ENCODE data around the gene AGRP. TPM values are rescaled to one million over a fixed set of nuclear protein-coding genes. Genes with fewer than 3 reads are reported as not detected.

AGRP gene
- total RNA-seq, 2 donors from 2014 or later = 1.5 TPM; not detected in 1

DNA sequence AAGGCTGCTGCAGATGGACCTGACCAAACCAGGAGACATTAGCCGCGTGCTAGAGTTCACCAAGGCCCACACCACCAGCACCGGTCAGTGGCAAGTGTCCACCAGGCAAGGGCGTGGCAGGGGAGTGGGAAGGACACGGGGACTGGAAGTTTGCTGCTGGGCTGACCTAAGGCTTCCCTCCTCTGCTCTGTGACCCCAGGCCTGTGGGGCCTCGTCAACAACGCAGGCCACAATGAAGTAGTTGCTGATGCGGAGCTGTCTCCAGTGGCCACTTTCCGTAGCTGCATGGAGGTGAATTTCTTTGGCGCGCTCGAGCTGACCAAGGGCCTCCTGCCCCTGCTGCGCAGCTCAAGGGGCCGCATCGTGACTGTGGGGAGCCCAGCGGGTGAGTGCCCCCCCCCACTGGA, 47.6 kb downstream of the AGRP start:
- no peak overlapping the region for H3K27ac ChIP-seq
- H3K4me1 ChIP-seq (replicated peaks) = peaks cover 5% of the 10 kb centered on the region
- no peak for DNase-seq (ENCODE audit: low spot score)
- H3K36me3 ChIP-seq = peaks cover 6 to 10% of the 10 kb centered on the region in 2 donors
- H3K4me3 ChIP-seq = no peak overlapping the region
- no peaks in the 10 kb centered on the region for H3K9me3 ChIP-seq
- 87% methylated on average over 10 of the region's 16 CpGs for WGBS
- intact Hi-C loops (cut with DNase I) = no loop called here
- no peaks in the 10 kb centered on the region for H3K27me3 ChIP-seq (replicated peaks; ENCODE audit: insufficient read depth)
- TF ChIP-seq, protein P1, sequence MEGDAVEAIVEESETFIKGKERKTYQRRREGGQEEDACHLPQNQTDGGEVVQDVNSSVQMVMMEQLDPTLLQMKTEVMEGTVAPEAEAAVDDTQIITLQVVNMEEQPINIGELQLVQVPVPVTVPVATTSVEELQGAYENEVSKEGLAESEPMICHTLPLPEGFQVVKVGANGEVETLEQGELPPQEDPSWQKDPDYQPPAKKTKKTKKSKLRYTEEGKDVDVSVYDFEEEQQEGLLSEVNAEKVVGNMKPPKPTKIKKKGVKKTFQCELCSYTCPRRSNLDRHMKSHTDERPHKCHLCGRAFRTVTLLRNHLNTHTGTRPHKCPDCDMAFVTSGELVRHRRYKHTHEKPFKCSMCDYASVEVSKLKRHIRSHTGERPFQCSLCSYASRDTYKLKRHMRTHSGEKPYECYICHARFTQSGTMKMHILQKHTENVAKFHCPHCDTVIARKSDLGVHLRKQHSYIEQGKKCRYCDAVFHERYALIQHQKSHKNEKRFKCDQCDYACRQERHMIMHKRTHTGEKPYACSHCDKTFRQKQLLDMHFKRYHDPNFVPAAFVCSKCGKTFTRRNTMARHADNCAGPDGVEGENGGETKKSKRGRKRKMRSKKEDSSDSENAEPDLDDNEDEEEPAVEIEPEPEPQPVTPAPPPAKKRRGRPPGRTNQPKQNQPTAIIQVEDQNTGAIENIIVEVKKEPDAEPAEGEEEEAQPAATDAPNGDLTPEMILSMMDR (IDR thresholded peaks at IDR 0.05) = no peak

DNA sequence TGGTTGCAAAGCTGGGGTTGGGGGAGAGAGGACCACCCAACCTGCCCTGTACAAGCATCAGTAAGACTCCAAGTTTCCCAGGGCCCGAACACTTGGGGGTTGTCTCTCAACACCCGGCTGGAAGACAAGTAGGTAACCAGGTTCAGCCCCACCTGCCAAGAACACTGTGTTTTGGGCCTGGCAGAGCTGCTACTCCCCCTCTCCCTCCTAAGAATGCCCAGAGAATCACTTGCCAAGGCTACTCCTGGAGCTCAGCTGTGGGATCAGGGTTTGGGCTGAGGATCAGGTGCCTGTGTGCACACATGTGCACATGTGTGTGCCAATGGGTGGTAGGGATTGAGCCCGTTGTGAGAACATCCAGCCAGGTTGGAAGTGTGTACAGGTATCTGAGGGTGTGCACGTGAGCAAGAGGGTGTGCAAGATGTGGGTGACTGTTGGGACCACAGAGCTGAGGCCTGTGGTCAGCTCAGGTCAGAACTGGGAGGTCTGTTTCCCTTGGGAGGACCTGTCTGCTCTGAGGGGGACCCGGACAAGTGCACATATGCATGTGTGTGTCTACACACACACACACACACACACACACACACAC, 50.1 kb downstream of the AGRP start:
- Histone ChIP-seq H3K4me3 (no peak overlapping the region), H3K27me3 (replicated peaks; ENCODE audit: insufficient read depth) (no peaks in the 10 kb centered on the region), H3K36me3 (peaks cover 0 to 1% of the 10 kb centered on the region in 2 donors), H3K9me3 (no peaks in the 10 kb centered on the region), H3K4me1 (replicated peaks) (peaks cover 12% of the 10 kb centered on the region), H3K27ac (peak overlapping the region in 1 of 2 donors; percentile 87)
- intact Hi-C loops (cut with DNase I) = no loop called here
- no peak for DNase-seq (ENCODE audit: low spot score)
- TF ChIP-seq, protein P1 (IDR thresholded peaks at IDR 0.05) = no peak
- TF ChIP-seq POLR2AphosphoS5 (IDR thresholded peaks at IDR 0.05) (no peak), POLR2A (IDR thresholded peaks at IDR 0.05) (no peak)
- WGBS = 72% methylated on average over 5 of the region's 5 CpGs

Other genes starting within 250 kb of the AGRP start
- 10 to 100 TPM; 11.2 to 46.1 TPM for gene FHOD1, start 236.1 kb downstream of the AGRP start, total RNA-seq
- gene SLC9A5, start 234.6 kb downstream of the AGRP start, total RNA-seq = 1 to 10 TPM in 1 of 2 donors, under 1 TPM in 1; 0.27 to 2.6 TPM
- 10 to 100 TPM in 1 of 2 donors, 1 to 10 TPM in 1; 7.7 to 57.8 TPM for gene PLEKHG4, start 204.0 kb downstream of the AGRP start, total RNA-seq
- 1 to 10 TPM in 1 of 2 donors, not detected in 1; 7.0 TPM for gene KCTD19, start 156.8 kb downstream of the AGRP start, total RNA-seq
- gene LRRC36, start 156.7 kb downstream of the AGRP start, total RNA-seq = 1 to 10 TPM in 1 of 2 donors, not detected in 1; 4.6 TPM
- gene TPPP3, start 90.0 kb downstream of the AGRP start, total RNA-seq = 1 to 10 TPM; 3.4 to 10.0 TPM
- 10 to 100 TPM; 20.3 to 69.8 TPM for gene ZDHHC1, start 67.1 kb downstream of the AGRP start, total RNA-seq
- 10 to 100 TPM; 11.4 to 35.6 TPM for gene HSD11B2, start 52.4 kb downstream of the AGRP start, total RNA-seq
- 100 to 1,000 TPM in 1 of 2 donors, 10 to 100 TPM in 1; 98.3 to 138 TPM for gene ATP6V0D1, start 2.4 kb downstream of the AGRP start, total RNA-seq
- 100 to 1,000 TPM in 1 of 2 donors, 10 to 100 TPM in 1; 32.5 to 121 TPM for gene RIPOR1, start 45.3 kb upstream of the AGRP start, total RNA-seq
- gene CTCF, start 79.0 kb upstream of the AGRP start, total RNA-seq = 10 to 100 TPM; 39.9 to 48.9 TPM
- 1 to 10 TPM; 4.8 to 5.1 TPM for gene CARMIL2, start 161.6 kb upstream of the AGRP start, total RNA-seq
- 10 to 100 TPM; 17.1 to 45.4 TPM for gene ACD, start 176.7 kb upstream of the AGRP start, total RNA-seq
- gene PARD6A, start 177.4 kb upstream of the AGRP start, total RNA-seq = 10 to 100 TPM in 1 of 2 donors, 1 to 10 TPM in 1; 3.4 to 13.7 TPM
- gene ENKD1, start 183.2 kb upstream of the AGRP start, total RNA-seq = 10 to 100 TPM; 20.6 to 29.1 TPM
- gene C16orf86, start 183.3 kb upstream of the AGRP start, total RNA-seq = 10 to 100 TPM in 1 of 2 donors, 1 to 10 TPM in 1; 10.0 to 18.3 TPM
- gene GFOD2, start 235.8 kb upstream of the AGRP start, total RNA-seq = 10 to 100 TPM; 16.0 to 27.4 TPM